AG08396 (cell line): Measurements from ENCODE around the gene CLDN19.
"Not testable (repeated sequence)": the region's sequence is repeated elsewhere in the genome, so short reads cannot be mapped to it uniquely, and the experiment has no call there.

Experiments
- DNase-seq: peaks from one replicate; pipeline ENCODE4 v3.0.0; 2012; ENCODE audit warnings: low spot score, mixed read lengths

The CLDN19 gene

DNA sequence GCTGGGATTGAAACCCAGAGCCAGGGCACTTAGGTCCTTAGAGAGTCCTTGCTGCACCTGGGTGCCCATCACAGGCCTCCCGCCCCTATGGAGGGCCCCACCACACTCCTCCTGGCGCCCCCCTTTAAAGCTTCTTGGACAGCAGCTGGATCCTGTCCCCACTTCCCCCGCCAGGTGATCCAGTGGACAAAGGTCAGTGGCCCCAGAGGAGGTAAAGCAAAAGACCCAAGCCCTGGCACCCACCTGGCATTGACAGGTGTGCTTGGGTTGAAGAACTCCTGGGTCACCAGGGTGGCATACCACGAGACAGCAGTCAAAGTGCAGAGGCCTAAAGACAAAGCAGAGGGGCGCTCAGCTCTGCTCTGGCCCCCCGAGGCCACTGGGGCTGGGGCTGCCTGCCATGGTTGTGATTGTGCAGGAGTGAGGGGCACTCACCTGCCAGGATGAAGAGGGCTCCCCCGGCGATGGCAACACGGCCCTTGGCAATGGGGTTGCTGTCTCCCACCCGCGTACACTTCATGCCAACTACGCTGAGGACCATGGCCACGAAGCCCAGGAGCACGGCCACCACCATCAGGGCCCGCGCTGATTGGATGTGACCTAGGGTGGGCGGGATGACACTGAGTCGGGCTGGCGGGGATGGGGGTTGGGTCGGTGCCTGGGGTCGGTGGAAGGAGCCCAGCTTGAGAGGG lies 1.9 kb downstream of the CLDN19 start:
- DNase-seq, result no peak

DNA sequence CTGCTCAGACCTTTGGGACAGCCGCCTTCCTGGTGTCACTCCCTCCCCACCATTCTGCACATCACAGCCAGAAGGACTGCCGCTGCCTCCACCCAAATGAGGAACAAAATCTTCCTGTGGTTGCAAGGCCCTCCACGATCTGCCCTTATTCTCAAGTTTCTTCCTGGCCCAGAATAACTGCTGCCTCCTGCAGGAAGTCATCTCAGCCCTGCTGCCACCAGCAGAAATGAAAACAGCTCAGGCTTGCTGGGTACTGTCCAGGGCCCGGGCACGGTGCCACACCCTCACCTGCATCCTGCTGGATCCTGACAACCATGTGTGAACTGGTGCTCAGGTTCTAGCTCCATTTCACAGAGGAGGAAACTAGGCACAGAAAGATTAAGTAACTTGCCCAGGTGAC lies 2.8 kb downstream of the CLDN19 start:
- peak; percentile 19 for DNase-seq

DNA sequence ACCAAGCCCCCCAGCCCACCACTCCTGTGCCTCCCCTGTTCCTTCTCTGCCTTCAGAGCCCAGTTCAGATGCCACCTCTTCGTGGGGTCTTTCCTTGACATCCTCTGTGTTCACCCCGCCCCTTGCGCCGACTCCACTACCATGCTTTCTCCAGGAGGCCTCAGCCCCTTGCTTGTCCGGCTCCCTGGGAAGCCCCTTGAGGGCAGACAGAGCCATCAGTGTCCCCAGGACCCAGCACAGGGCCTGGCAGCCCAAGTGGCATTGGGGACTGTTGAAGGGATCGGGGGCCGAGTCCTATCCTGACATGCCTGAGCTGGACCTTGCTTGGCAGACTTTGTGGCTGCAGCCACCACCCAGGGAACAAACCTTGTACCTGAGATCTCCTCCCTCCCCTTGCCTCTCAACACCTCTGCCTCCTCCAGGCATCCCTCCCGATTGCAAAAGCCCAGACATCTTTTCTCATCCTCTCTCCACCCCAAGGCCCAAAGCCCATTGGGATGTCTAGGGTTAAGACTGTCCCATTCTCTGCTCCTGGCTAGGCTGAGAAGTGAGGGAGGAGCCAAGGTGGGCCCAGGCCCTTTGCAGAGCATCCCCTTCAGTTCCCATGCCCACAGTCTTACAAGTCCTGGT lies 3.4 kb downstream of the CLDN19 start:
- DNase-seq, result no peak

DNA sequence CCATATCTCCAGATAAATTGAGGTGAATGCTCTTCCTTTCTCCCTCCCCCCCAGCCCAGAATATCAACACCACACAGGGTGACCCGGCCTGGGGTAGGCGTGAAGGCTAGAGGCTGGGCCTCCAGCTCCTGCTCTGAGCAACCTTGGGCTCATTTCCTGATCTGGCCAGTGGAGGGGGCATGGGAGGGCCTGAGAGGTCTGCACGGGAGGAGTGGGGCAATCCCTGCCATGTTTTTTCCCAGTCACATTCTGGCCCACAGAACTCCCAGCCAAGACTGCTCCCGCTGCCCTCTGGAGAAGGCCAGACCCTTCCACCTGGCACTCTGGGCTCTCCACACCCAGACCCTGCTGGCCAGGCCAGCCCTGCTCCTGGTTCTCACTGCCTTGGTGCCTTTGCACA lies 3.9 kb downstream of the CLDN19 start:
- DNase-seq, result peak; percentile 73

DNA sequence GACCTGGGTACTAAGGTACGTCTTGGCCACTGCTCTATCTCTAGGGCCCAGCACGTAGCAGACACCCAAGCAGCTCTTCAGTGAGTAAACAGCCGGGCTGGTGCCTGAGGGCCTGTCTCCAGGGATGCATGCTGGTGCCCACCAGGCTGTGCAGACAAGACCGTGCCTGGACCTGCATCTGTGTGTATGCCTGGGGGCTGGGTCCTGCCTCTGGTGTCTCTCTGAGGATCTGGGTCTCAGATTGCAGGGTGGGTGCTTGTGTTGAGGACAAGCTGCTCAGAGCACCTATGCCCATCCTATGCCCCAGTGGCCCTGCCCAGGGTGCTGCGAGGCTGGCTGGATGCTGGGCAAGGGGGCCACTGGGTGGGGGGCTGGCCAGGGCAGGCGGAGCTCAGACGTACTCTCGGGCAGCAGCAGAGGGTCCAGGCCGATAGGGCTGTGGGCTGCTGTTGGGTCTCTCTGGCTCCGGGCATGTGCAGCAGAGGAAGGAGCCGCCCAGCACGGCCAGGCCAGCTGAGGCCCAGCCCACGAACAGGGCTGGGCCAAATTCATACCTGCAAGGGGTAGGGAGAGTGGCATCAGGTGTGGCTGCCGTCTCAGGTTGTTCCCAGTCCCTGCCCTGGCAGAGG lies 4.4 kb downstream of the CLDN19 start:
- no peak for DNase-seq

DNA sequence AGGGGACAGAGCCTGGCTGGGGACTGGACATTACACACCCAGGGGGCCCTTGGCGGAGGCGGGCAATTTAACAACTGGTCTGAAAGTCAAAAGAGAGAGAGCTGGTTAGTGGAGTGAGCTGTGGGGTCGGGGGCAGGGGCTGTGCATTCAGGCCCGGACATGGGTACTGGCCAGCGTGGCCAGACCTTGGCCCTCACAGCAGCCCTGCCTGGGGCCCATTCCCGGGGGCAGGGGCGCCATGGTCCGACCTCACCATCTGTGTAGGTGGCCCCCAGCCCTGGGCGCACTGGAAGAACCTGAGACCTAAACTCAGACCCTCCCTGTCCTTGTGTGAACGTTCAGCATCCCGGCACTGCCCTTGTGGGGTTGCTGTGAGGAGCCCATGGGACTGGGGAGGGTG lies 5.0 kb downstream of the CLDN19 start:
- DNase-seq, result no peak

DNA sequence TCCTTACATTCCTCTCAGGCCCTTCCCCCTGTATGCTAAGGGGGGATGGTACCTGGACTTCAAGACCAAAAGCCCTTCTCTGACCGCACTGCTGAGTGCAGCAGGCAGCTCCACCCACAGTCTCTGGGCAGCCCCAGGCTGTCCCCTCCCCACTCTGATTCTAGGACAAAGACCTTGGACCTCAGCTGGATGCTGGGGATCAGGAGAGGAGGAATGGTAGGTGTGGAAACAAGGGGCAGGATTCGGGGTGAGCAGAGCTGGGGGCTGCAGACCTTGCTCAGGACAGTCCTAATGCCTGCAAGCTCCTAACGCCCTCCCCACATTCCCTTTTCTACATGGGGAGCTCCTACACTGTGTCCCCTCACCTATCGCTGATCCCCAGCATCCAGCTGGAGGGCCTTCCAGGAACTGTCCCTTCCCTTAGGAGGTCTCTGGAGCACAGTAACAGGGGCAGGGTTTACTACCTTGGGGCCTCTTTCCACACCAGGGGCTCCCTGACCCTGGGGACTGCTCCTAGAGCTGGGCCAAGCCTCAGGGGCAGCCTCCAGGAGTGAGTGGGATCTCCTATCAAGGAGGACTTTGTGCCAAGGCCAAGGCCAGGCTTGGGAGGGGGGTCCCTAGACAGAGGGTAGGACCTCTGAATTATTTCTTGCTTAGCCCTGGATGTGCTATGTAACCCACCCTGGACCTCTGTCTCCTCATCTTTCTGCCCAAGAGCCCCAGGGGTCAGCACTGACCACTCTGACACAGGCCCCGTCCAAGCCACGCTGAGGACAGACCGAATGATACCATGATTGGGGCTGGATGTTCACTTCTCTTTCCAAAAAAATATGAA lies 5.6 kb downstream of the CLDN19 start:
- DNase-seq, result no peak

DNA sequence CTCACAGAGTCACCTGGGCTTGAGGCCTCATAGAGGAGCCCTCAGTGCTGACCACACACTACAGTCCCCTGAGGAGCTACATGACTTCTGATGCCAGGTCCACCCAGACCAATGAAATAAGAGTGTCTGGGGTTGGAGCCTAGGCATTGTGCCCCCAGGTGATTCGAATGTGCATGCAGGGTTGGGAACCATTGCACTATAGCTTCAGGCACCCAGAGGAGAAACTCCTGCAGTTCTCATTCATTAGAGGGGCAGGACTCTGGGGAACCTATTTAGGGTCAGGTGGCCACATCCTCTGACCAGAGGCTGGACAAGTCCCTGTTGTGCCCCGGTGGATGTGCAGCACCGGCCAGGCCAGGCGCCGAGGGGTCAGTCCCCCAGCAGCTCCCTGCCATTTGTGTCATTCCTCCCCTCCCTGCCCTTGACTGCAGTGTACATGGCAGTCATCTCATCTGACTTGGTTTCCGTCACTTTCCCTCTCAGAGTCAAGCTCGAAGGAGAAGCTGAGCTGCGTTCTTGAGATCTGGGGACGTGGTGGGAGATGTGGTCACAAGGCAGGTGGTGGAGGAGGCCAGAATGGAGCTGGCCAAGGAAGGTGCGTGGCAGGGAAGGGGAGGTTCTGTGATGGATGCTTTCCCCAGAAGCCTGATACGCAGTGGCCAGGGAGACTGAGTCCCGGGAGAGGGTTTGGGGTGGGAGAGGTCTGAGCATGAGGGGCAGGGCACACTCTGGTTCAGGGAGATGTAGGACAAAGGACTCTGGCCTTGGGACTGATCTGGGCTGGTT lies 6.4 kb downstream of the CLDN19 start:
- peak; percentile 1 for DNase-seq

DNA sequence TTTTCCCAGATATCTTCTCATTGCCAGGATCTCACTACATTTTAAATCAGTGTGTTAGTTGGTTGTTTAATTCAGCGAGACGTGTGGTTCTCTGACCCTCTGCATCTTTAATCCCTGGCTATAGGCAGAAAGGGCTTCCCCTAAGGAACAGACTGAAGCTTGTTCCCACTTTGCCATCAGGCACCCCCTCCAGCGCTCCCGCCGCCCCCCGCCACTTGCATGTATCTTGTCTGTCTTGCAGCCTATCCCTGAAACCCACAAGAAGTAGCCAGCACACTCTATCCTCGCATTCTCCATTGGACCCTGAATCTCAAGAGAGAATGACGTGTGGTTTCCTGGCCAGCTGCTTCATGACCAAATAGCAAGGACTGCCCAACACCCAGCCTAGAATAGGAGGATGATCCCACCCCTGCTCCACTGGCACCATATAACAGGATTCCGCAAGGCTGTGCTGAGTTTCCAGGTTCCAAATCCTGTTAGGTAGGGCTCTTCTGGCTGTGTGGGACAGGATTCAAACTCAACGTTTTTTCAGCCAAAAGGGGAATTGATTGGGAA lies 7.8 kb downstream of the CLDN19 start:
- peak; percentile 5 for DNase-seq

DNA sequence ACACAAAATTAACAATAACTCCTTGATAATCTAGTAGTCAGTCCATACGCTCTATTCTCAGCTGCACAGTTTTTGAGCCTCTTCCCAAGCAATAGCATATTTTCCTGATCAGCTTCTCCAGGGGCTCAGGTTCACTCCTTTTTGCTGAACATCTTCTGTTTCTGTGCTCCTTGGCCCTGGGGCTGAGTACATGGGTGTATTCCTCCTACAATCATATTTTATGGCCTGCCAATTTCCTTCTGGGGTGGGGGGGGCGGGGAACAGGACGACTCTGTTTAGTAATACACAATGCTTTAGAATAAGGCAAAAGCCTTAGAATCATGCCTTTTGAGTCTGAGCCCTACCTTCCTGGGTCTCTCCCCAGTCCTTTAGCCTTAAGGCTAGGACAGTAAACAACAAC lies 8.5 kb downstream of the CLDN19 start:
- DNase-seq, result no peak

DNA sequence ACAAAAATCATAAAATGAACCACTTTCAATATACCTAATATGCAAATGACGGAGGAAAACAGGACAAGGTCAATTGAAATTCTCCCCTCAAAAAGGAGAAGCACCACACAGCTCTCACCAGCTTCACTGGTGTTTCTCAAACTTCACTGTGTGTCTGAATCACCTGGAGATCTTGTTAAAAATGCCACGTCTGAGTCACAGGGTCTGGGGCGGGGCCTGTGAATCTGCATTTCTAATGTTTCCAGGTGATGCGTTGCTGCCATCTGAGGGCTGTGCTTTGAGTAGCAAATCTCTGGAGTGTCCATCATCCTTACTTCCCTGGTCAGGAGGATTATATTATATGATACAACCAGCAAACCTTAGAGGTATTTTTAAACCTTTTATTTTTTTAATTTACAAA lies 9.0 kb downstream of the CLDN19 start:
- DNase-seq, result no peak

DNA sequence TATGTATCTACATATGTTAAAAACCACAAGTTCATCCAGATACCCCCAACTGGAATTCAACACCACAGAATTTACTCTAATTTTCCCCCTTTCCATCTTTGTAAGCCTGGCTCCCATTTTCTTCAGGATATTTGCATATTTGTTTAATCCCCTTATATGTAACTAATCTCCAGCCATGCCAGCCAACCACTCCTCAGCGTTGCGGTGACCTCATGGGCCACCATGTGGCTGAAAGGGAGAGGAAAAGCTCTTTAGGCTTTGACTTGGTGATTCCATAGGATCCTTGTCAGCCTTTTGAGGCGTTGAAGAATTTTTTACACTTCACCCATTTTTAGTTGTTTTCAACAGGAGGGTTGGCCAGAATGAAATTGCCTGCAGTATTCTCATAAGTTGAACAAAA lies 10.0 kb downstream of the CLDN19 start:
- no peak for DNase-seq

DNA sequence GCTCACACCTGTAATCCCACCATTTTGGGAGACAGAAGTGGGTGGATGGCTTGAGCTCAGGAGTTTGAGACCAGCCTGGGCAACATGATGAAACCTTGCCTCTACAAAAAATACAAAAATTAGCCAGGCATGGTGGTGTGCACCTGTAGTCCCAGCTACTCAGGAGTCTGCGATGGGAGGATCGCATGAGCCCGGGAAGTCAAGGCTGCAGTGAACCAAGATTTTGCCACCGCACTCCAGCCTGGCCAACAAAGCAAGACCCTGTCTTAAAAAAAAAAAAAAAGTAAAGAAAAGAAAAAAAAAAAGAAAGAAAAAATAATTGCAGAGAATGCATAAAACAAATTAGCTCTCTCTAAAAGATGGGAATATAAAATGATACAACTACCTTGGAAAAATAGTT lies 14.2 kb downstream of the CLDN19 start:
- not testable (repeated sequence) for DNase-seq

DNA sequence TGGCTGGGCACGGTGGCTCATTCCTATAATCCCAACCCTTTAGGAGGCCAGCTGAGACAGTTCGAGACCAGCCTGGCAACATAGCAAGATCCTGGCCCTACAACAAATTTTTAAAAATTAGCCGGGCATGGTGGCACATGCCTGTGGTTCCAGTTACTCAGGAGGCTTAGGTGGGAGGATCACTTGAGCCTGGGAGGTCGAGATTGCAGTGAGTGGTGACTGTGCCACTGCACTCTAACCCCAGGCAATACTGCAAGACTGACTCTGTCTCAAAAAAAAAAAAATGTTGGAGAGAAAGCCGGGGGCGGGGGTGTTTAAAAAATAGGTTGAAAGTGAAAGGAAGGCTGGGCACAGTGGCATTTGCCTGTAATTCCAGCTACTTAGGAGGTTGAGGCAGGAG lies 16.5 kb downstream of the CLDN19 start:
- no peak for DNase-seq

DNA sequence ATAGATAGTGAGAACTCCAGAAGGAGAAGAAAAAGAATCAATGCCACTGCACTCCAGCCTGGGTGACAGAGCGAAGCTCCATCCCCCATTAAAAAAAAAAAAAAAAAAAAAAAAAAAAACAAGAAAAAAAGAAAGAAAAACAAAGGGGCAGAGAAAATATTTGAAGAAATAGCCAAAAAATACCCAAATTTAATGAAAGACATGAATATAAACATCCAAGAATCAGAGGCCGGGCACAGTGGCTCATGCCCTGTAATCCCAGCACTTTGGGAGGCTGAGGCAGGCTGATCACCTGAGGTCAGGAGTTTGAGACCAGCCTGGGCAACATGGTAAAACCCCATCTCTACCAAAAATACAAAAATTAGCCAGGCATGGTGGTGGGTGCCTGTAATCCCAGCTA lies 17.6 kb downstream of the CLDN19 start:
- DNase-seq, result not testable (repeated sequence)

DNA sequence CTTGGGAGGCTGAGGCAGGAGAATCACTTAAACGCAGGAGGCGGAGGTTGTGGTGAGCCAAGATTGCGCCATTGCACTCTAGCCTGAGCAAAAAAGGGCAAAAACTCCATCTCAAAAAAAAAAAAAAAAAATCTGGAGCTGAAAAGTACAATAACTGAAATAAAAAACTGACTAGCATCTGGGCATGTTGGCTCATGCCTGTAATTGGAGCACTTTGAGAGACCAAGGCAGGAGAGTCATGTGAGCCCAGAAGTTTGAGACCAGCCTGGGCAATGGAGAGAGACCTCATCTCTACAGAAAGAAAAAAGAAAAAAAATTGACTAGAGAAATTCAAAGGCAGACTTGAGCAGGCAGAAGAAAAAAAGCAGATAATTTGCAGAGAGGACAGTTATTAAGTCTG lies 18.1 kb downstream of the CLDN19 start:
- DNase-seq, result no peak

DNA sequence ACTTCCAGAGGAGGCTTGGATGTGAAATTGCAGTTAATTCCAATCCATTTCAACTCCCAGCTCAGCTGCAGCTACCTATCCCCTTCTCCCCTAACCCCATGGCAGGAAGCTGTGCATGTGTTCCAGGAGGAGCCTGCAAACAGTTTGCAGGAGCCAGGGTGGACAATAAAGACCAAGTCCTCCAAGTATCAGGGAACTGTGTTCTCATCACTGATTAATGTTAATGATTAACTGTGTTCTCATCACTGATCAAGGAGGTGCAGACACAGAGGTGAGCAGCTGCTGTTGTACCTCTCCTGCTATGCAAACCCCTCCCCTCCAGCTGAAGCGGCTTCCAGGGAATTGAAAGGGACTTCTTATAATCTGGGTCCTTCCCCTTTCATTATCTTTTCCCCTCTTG lies 19.2 kb downstream of the CLDN19 start:
- no peak for DNase-seq

DNA sequence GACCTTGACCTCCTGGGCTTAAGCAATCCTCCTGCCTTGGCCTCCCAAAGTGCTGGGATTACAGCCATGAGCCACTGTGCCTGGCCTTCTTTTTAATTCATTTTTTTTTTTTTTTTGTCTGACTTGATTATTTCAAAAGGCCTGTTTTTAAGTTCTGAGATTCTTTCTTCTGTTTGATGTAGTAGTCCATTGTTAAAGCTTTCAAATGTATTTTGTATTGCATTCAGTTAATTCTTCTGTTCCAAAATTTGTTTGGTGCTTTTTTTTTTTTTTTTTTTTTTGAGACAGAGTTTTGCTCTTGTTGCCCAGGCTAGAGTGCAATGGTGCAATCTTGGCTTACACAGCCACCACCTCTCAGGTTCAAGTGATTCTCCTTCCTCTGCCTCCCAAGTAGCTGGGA lies 25.6 kb downstream of the CLDN19 start:
- not testable (repeated sequence) for DNase-seq

DNA sequence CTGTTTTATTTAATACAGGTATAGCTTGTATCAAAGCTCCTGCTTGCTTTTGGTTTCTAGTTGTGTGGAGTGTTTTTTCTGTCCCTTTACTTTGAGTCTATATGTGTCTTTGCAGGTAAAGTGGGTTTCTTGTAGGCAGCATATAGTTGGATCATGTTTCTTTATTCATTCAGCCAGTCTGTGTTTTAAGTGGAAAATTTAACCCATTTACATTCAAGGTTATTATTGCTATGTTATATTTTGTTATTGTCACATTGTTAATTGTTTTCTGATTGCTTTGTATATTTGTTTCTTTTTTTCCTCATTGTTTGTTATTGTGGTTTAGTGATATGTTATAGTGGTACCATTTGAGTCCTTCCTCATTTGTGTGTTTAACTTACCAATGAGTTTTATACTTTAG lies 26.7 kb downstream of the CLDN19 start:
- no peak for DNase-seq

DNA sequence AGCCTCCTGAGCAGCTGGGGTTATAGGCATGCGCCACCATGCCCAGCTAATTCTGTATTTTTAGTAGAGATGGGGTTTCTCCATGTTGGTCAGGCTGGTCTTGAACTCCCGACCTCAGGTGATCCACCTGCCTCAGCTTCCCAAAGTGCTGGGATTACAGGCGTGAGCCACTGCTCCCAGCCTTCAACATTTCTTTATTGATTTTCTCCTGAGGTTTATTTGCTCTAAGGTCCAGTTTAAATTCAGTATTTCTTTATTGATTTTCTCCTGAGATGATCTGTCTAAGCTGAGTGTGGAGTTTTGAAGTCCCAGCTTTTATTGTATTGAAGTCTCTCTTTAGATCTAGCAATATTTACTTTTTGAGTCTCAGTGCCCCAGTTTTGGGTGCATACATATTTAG lies 27.2 kb downstream of the CLDN19 start:
- DNase-seq, result not testable (repeated sequence)

DNA sequence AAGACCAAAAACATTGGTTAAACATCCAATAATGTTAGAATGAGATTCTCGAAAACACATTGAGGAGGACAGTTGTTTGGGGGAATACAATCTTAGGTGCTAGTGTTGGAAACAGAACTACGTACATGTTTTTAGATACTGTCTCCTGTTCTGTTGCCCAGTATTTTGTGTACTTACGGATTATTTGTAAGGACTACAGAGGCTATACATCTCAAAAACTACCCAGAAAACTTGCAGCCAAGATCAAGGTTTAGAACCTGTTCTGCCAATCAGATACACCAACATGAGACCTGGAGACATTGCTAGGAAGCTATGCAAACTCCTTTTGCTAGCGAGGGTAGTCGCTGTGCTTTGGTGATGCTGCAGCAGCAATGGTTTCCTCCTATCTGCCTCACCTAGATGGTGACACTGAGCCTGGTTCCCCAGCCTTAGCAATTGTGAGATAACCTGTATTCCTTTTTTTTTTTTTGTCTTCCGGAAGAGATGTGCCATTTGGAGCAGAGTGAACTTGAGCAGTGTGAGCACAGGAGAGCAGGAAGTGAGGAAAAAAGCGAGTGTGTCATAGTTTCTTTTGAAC lies 36.1 kb downstream of the CLDN19 start:
- no peak for DNase-seq
